ENCODE measurements around the gene SUN2. TPM values are rescaled to one million over a fixed set of nuclear protein-coding genes. Genes with fewer than 3 reads are reported as not detected.

SUN2 gene
- total RNA-seq, 3 donors from 2014 or later (not counting 1 experiment from before 2014, with no cell fraction given), result 882 to 1,056 (median 886) TPM

DNA sequence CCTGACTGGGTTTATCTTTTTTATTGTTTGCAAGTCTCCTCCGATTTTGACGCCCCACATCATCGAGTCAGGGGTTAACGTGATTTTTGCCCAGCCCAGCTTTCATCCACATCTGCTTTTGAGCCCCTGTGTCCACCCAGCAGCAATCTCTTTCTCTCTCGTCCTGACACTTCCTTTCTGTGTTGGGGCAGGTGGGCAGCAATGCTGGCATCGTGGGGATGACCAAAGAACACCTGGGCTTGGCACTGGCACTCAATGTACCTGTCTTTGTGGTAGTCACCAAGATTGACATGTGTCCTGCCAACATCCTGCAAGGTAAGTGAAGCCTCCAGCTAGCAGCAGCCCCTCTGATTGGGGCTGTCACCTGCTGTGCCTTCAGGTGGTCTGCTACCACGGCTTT is 34.2 kb downstream of the SUN2 start:
- Histone ChIP-seq H3K4me1 (ENCODE audit: control insufficient read depth, insufficient read depth, low read length) (no peaks in the 10 kb centered on the region), H3K36me3 (ENCODE audit: control insufficient read depth, insufficient read depth, low read length) (peaks cover 73% of the 10 kb centered on the region), H3K27ac (ENCODE audit: low read length) (no peak overlapping the region), H3K9me3 (ENCODE audit: control insufficient read depth, insufficient read depth, low read length) (no peaks in the 10 kb centered on the region), H3K4me3 (ENCODE audit: low read length) (no peak overlapping the region), H3K27me3 (ENCODE audit: control insufficient read depth, insufficient read depth, low read length) (no peaks in the 10 kb centered on the region)
- intact Hi-C loops (cut with micrococcal nuclease), result no loop called here
- 93% methylated on average over 6 of the region's 7 CpGs for WGBS (ENCODE audit: insufficient coverage)
- ATAC-seq (no peak), DNase-seq (no peak)
- Mint-ChIP-seq H3K36me3 (peaks cover 9% of the 10 kb centered on the region), H3K4me3 (no peak overlapping the region), H3K27me3 (ENCODE audit: low read depth in 2 of 2) (no peaks in the 10 kb centered on the region), H3K4me1 (peaks cover 17 to 23% of the 10 kb centered on the region in 2 donors), H3K9me3 (no peaks in the 10 kb centered on the region), H3K27ac (peak overlapping the region; percentile 27 to 60)
- TF ChIP-seq, protein P1, sequence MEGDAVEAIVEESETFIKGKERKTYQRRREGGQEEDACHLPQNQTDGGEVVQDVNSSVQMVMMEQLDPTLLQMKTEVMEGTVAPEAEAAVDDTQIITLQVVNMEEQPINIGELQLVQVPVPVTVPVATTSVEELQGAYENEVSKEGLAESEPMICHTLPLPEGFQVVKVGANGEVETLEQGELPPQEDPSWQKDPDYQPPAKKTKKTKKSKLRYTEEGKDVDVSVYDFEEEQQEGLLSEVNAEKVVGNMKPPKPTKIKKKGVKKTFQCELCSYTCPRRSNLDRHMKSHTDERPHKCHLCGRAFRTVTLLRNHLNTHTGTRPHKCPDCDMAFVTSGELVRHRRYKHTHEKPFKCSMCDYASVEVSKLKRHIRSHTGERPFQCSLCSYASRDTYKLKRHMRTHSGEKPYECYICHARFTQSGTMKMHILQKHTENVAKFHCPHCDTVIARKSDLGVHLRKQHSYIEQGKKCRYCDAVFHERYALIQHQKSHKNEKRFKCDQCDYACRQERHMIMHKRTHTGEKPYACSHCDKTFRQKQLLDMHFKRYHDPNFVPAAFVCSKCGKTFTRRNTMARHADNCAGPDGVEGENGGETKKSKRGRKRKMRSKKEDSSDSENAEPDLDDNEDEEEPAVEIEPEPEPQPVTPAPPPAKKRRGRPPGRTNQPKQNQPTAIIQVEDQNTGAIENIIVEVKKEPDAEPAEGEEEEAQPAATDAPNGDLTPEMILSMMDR (IDR thresholded peaks at IDR 0.05), result no peak

DNA sequence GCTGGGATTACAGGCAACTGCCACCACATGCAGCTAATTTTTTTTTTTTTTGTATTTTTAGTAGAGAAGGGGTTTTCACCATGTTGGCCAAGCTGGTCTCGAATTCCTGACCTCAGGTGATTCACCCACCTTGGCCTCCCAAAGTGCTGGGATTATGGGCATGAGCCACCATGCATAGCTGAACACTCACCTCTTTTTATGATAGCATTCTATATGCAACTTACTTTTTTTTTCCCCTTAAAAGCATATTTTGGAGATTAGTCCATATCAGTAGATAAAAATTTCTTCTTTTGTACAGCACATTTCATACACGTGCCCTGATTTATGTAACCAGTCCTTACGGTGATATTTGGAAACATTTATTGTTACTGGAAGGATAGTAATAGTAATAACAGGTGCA is 35.4 kb downstream of the SUN2 start:
- H3K27me3 Mint-ChIP-seq (ENCODE audit: low read depth in 2 of 2), result no peaks in the 10 kb centered on the region
- peaks cover 8% of the 10 kb centered on the region for H3K36me3 Mint-ChIP-seq
- H3K4me1 Mint-ChIP-seq, result peaks cover 21 to 27% of the 10 kb centered on the region in 2 donors
- H3K4me1 ChIP-seq (ENCODE audit: control insufficient read depth, insufficient read depth, low read length), result peaks cover 2% of the 10 kb centered on the region
- peaks cover 70% of the 10 kb centered on the region for H3K36me3 ChIP-seq (ENCODE audit: control insufficient read depth, insufficient read depth, low read length)
- H3K9me3 Mint-ChIP-seq, result no peaks in the 10 kb centered on the region
- H3K27ac ChIP-seq (ENCODE audit: low read length), result no peak overlapping the region
- no peak overlapping the region for H3K27ac Mint-ChIP-seq
- no peak overlapping the region for H3K4me3 ChIP-seq (ENCODE audit: low read length)
- DNase-seq, result no peak
- no peaks in the 10 kb centered on the region for H3K9me3 ChIP-seq (ENCODE audit: control insufficient read depth, insufficient read depth, low read length)
- no peak for ATAC-seq
- no peaks in the 10 kb centered on the region for H3K27me3 ChIP-seq (ENCODE audit: control insufficient read depth, insufficient read depth, low read length)
- H3K4me3 Mint-ChIP-seq, result no peak overlapping the region
- intact Hi-C loops (cut with micrococcal nuclease), result no loop called here
- 96% methylated on average over 3 of the region's 3 CpGs for WGBS (ENCODE audit: insufficient coverage)
- TF ChIP-seq, protein P1 (IDR thresholded peaks at IDR 0.05), result no peak

DNA sequence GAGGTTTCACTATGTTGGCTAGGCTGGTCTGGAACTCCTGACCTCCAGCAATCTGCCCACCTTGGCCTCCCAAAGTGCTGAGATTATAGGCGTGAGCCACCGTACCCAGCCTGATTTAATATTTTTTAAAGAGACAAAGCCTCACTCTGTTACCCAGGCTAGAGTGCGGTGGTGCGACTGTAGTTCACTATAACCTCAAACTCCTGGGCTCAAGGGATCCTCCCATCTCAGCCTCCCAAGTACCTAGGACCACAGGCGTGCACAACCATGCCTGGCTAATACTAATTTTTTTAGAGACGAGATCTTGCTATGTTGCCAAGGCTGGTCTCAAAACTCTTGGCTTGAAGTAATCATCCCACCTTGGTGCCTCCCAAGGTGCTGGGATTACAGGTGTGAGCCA is 36.6 kb downstream of the SUN2 start:
- peaks cover 25 to 32% of the 10 kb centered on the region in 2 donors for H3K4me1 Mint-ChIP-seq
- no peak overlapping the region for H3K4me3 Mint-ChIP-seq
- TF ChIP-seq, protein P1 (IDR thresholded peaks at IDR 0.05), result no peak
- peaks cover 4% of the 10 kb centered on the region for H3K4me1 ChIP-seq (ENCODE audit: control insufficient read depth, insufficient read depth, low read length)
- no peaks in the 10 kb centered on the region for H3K27me3 ChIP-seq (ENCODE audit: control insufficient read depth, insufficient read depth, low read length)
- 96% methylated on average over 6 of the region's 6 CpGs for WGBS (ENCODE audit: insufficient coverage)
- H3K4me3 ChIP-seq (ENCODE audit: low read length), result no peak overlapping the region
- H3K27me3 Mint-ChIP-seq (ENCODE audit: low read depth in 2 of 2), result no peaks in the 10 kb centered on the region
- DNase-seq (no peak), ATAC-seq (no peak)
- H3K27ac ChIP-seq (ENCODE audit: low read length), result no peak overlapping the region
- H3K27ac Mint-ChIP-seq, result no peak overlapping the region
- H3K36me3 ChIP-seq (ENCODE audit: control insufficient read depth, insufficient read depth, low read length), result peaks cover 59% of the 10 kb centered on the region
- H3K36me3 Mint-ChIP-seq, result no peaks in the 10 kb centered on the region
- H3K9me3 ChIP-seq (ENCODE audit: control insufficient read depth, insufficient read depth, low read length), result no peaks in the 10 kb centered on the region
- intact Hi-C loops (cut with micrococcal nuclease), result no loop called here
- H3K9me3 Mint-ChIP-seq, result no peaks in the 10 kb centered on the region

DNA sequence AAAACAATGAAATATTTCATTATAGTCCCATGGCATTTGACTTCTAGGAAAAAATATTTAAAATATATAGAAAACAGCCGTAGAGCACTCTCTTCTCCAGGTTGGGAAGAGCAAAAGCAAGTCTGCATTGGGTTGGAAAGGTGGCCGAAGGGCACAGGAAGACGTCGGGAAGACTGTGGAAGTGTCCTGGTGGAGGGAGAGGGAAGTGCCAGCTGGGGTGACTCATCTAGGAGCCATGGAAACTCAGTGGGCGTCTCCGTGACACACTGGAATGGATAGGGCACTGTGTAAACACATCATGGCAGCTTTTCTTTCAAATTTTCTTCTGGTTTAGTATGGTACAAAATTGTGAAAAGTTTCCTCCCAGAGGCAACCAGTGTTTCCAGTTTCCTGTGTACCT is 37.4 kb downstream of the SUN2 start:
- Mint-ChIP-seq H3K27ac (peak overlapping the region in 1 of 2 donors; percentile 43), H3K27me3 (ENCODE audit: low read depth in 2 of 2) (no peaks in the 10 kb centered on the region), H3K36me3 (no peaks in the 10 kb centered on the region), H3K4me1 (peaks cover 31 to 39% of the 10 kb centered on the region in 2 donors), H3K4me3 (no peak overlapping the region), H3K9me3 (no peaks in the 10 kb centered on the region)
- DNase-seq, result no peak
- Histone ChIP-seq H3K9me3 (ENCODE audit: control insufficient read depth, insufficient read depth, low read length) (no peaks in the 10 kb centered on the region), H3K4me1 (ENCODE audit: control insufficient read depth, insufficient read depth, low read length) (peaks cover 4% of the 10 kb centered on the region), H3K27ac (ENCODE audit: low read length) (no peak overlapping the region), H3K4me3 (ENCODE audit: low read length) (no peak overlapping the region), H3K36me3 (ENCODE audit: control insufficient read depth, insufficient read depth, low read length) (peaks cover 52% of the 10 kb centered on the region), H3K27me3 (ENCODE audit: control insufficient read depth, insufficient read depth, low read length) (no peaks in the 10 kb centered on the region)
- WGBS (ENCODE audit: insufficient coverage), result 87% methylated on average over 6 of the region's 6 CpGs
- peak in 1 of 3 donors; percentile 37 for ATAC-seq
- TF ChIP-seq, protein P1 (IDR thresholded peaks at IDR 0.05), result no peak
- intact Hi-C loops (cut with micrococcal nuclease), result no loop called here

All from natural killer cell (primary cell).